GM12878 (cell line): ENCODE data around the gene DNAJC15. TPM values are rescaled to one million over a fixed set of nuclear protein-coding genes. Genes with fewer than 3 reads are reported as not detected.

Experiments used
- ATAC-seq: fragments of 200-7000 bp; cut with Tn5 transposase; 3 replicates; pipeline ENCODE4 v1.9.1; 2020; ENCODE audit warnings: mild to moderate bottlenecking, moderate library complexity
- BruUV-seq: library from RNA; stranded (reverse); fragments of 400-500 nt; replicated peaks from 2 replicates; lab custom pipeline; 2021; lab: Mats Ljungman, UMichigan
- CTCF ChIA-PET: fragments of 300-600 bp; sonication (Branson Sonifier 250); formaldehyde crosslinking; extraction: SDS; loops from one replicate; lab custom pipeline; 2021; ENCODE audit warnings: inconsistent platforms; lab: Yijun Ruan, JAX
- POLR2A ChIA-PET: fragments of 350-600 bp; formaldehyde crosslinking; extraction: SDS; loops from one replicate; lab custom pipeline; 2021; ENCODE audit warnings: inconsistent platforms; lab: Charles Lee
- RAD21 ChIA-PET: fragments of 300-600 bp; sonication (Branson Sonifier 250); formaldehyde crosslinking; loops from one replicate; lab custom pipeline; 2023; ENCODE audit warnings: antibody characterized with exemption; ENCODE audit not compliant: unreplicated experiment; lab: Charles Lee
- SMC1A ChIA-PET: fragments of 300-600 bp; sonication (Branson Sonifier 250); formaldehyde crosslinking; loops from one replicate; lab custom pipeline; 2023; ENCODE audit not compliant: unreplicated experiment, uncharacterized antibody; lab: Charles Lee
- DNase-seq: peaks from one replicate; pipeline ENCODE4 v3.0.0-alpha.2; 2011; ENCODE audit warnings: low read depth, low spot score
- FAIRE-seq: peaks from 3 replicates; lab custom pipeline; 2011; peaks lifted over from hg19 to GRCh38; lab: Jason Lieb, UNC
- H2AFZ ChIP-seq: 2 replicates; pipeline ENCODE4 v1.6.0; 2011; ENCODE audit warnings: low read depth, low read length, control low read depth; ENCODE audit not compliant: control insufficient read depth
- H3K27ac ChIP-seq: 2 replicates; pipeline ENCODE4 v1.5.1; 2011; ENCODE audit warnings: control low read depth; ENCODE audit not compliant: control insufficient read depth, insufficient read depth
- H3K27me3 ChIP-seq, 2 experiments: replicated peaks in 1 of 2; 2 replicates each; pipeline versions ENCODE4 v1.6.0 to v1.6.1; 2011; ENCODE audit warnings: low read length in 1 of 2; ENCODE audit not compliant: control insufficient read depth in 2 of 2, insufficient read depth in 2 of 2
- H3K36me3 ChIP-seq, 2 experiments: 2 replicates each; pipeline ENCODE4 v1.5.1; 2011; ENCODE audit warnings: low read length in 1 of 2; ENCODE audit not compliant: control insufficient read depth in 2 of 2, insufficient read depth in 2 of 2
- H3K4me1 ChIP-seq: 2 replicates; pipeline ENCODE4 v1.6.1; 2011; ENCODE audit warnings: mild to moderate bottlenecking, low read length, moderate library complexity, mixed read lengths; ENCODE audit not compliant: control insufficient read depth, insufficient read depth
- H3K4me2 ChIP-seq: 2 replicates; pipeline ENCODE4 v1.6.0; 2011; ENCODE audit warnings: control low read depth; ENCODE audit not compliant: control insufficient read depth, insufficient read depth
- H3K4me3 ChIP-seq: fragments of 200-600 bp; sonication (generic); 2 replicates; pipeline ENCODE4 v1.5.1; 2016
- H3K79me2 ChIP-seq: 2 replicates; pipeline ENCODE4 v1.6.0; 2011; ENCODE audit warnings: low read length; ENCODE audit not compliant: control insufficient read depth, insufficient read depth
- H3K9ac ChIP-seq: 2 replicates; pipeline ENCODE4 v1.8.0; 2011; ENCODE audit warnings: low read length, control low read depth, mixed read lengths; ENCODE audit not compliant: control insufficient read depth, insufficient read depth
- H3K9me3 ChIP-seq: replicated peaks from 3 replicates; pipeline ENCODE4 v1.5.1; 2011; ENCODE audit warnings: mild to moderate bottlenecking, low read length; ENCODE audit not compliant: control insufficient read depth, insufficient read depth
- H4K20me1 ChIP-seq: 2 replicates; pipeline ENCODE4 v1.6.0; 2011; ENCODE audit not compliant: control insufficient read depth, insufficient read depth
- BCL3 ChIP-seq: IDR thresholded peaks from 2 replicates; pipeline ENCODE4 v1.6.1; 2011; ENCODE audit warnings: borderline replicate concordance, low read depth, mild to moderate bottlenecking, moderate library complexity, low read length; ENCODE audit not compliant: insufficient read depth, poor library complexity, severe bottlenecking
- CHD1 ChIP-seq: IDR thresholded peaks from 2 replicates; pipeline ENCODE4 v1.6.1; 2012; ENCODE audit warnings: low read depth, low read length, improper control_type of control experiment
- E2F4 ChIP-seq: IDR thresholded peaks from 2 replicates; pipeline ENCODE4 v1.6.1; 2012; ENCODE audit warnings: low read depth, low read length, improper control_type of control experiment
- NFIC ChIP-seq: IDR thresholded peaks from 2 replicates; pipeline ENCODE4 v1.6.1; 2012; ENCODE audit warnings: low read depth, mild to moderate bottlenecking, inconsistent platforms, low read length, moderate library complexity
- NFXL1 ChIP-seq: fragments of 450-650 bp; IDR thresholded peaks from 2 replicates; pipeline ENCODE4 v1.6.1; 2017; ENCODE audit warnings: antibody characterized with exemption, mild to moderate bottlenecking, borderline replicate concordance
- RAD21 ChIP-seq: IDR thresholded peaks from 2 replicates; pipeline ENCODE4 v1.6.1; 2011; ENCODE audit warnings: mild to moderate bottlenecking, low read depth, low read length, moderate library complexity; ENCODE audit not compliant: insufficient read depth
- SUZ12 ChIP-seq: fragments of 200-600 bp; sonication (generic); IDR thresholded peaks from one replicate; pipeline ENCODE4 v1.6.1; 2018; ENCODE audit warnings: antibody characterized with exemption, mild to moderate bottlenecking; ENCODE audit not compliant: unreplicated experiment
- TBL1XR1 ChIP-seq: IDR thresholded peaks from 2 replicates; pipeline ENCODE4 v1.6.1; 2012; ENCODE audit warnings: low read depth, low read length, improper control_type of control experiment
- ZBTB4 ChIP-seq: fragments of 450-650 bp; formaldehyde crosslinking; IDR thresholded peaks from 2 replicates; pipeline ENCODE4 v1.4.0; 2022; ENCODE audit warnings: mild to moderate bottlenecking, moderate library complexity
- ZNF24 ChIP-seq: fragments of 450-650 bp; IDR thresholded peaks from 2 replicates; pipeline ENCODE4 v1.6.1; 2017; ENCODE audit warnings: antibody characterized with exemption, mild to moderate bottlenecking
- WGBS: methylation state at CpG from one replicate; pipeline ENCODE4 v1.1.6; 2016; ENCODE audit warnings: low lambda C conversion rate; ENCODE audit not compliant: insufficient replicate concordance, insufficient coverage; ENCODE audit errors: missing lambda C conversion rate; 5-methylcytosine and 5-hydroxymethylcytosine counted together
- in situ Hi-C: fragments of 300-500 bp; cut with MboI; formaldehyde crosslinking; loops from 9 replicates; pipeline ENCODE4 v1.14.3; 2018; ENCODE audit warnings: mixed read lengths
- intact Hi-C: fragments of 100-400 bp; cut with micrococcal nuclease; formaldehyde crosslinking; loops from one replicate; pipeline ENCODE4 v1.14.2; 2022; ENCODE audit not compliant: unreplicated experiment
- polyA plus RNA-seq, 11 experiments: library from polyadenylated mRNA; depleted of rRNA in 4 of 11; unstranded in 6 of 11; stranded (reverse) in 5 of 11; fragments of >200 nt; fragmentation: Nextera tagmentation in 4 of 11; fragmentation: Illumina TruSeq in 1 of 11; extraction: Ambion mirVana in 4 of 11; extraction: Trizol in 1 of 11; gene quantifications; 1 replicate in 1 of 11; 2 replicates in 10 of 11; pipeline versions ENCODE4 v1.2.1 to v1.2.3, GENCODE V29; 2011 to 2016; ENCODE audit warnings: inconsistent platforms in 2 of 11, missing spikeins in 2 of 11, low read depth in 1 of 11
- total RNA-seq, 4 experiments: library from RNA; depleted of rRNA in 3 of 4; stranded (reverse); fragments of >200 nt in 3 of 4; fragmentation: Illumina TruSeq in 1 of 4; extraction: Trizol in 1 of 4; gene quantifications; 2 replicates each; pipeline versions ENCODE4 v1.2.1 to v1.2.3, GENCODE V29; 2013 to 2021

The DNAJC15 gene
- total and polyA plus RNA-seq, 10 of the 15 experiments (the other 5 are each of a cell fraction or from before 2014, with no cell fraction given), result 13.1 to 104 (median 54.4) TPM

- no peak for DNase-seq
- no peaks in the 10 kb centered on the region for H3K4me1 ChIP-seq
- FAIRE-seq, result no peak
- TF ChIP-seq ZNF24 (no peak), RAD21 (no peak), CHD1 (no peak), NFIC (no peak), TBL1XR1 (no peak), ZBTB4 (no peak), NFXL1 (no peak), SUZ12 (no peak), E2F4 (no peak), BCL3 (no peak)
- H3K4me2 ChIP-seq, result no peak overlapping the region
- H3K27ac ChIP-seq, result no peak overlapping the region
- ChIA-PET SMC1A (no interaction called here), RAD21 (interaction anchor here (0.9 to 1.0 kb wide), 2 partner anchors 166 to 543 kb away, joined by 3 read pairs; no protein-coding TSS in a partner anchor), POLR2A (no interaction called here), CTCF (interaction anchor here (5.0 kb wide), 1 partner anchor 167 kb away, joined by 51 read pairs; no protein-coding TSS in a partner anchor)
- H2AFZ ChIP-seq, result no peak overlapping the region
- no peak overlapping the region for H3K9ac ChIP-seq
- WGBS, result 56% methylated on average over 5 of the region's 5 CpGs
- H3K27me3 ChIP-seq, result no peaks in the 10 kb centered on the region; a peak in 2 of 4 replicates
- H3K79me2 ChIP-seq, result no peaks in the 10 kb centered on the region
- intact Hi-C loops, result no loop called here
- BruUV-seq, result no TSS peak
- no peak for ATAC-seq
- in situ Hi-C loops, result no loop called here
- no peaks in the 10 kb centered on the region for H3K36me3 ChIP-seq
- no peaks in the 10 kb centered on the region for H4K20me1 ChIP-seq
- H3K4me3 ChIP-seq, result no peak overlapping the region
- H3K9me3 ChIP-seq, result no peaks in the 10 kb centered on the region
These were observed 112.1 kb downstream of the DNAJC15 start for GRCh38 chr13:43135516-43135915.
